Measurements from ENCODE around the gene PTRH1. TPM values are rescaled to one million over a fixed set of nuclear protein-coding genes. Genes with fewer than 3 reads are reported as not detected.

PTRH1 gene, protein sequence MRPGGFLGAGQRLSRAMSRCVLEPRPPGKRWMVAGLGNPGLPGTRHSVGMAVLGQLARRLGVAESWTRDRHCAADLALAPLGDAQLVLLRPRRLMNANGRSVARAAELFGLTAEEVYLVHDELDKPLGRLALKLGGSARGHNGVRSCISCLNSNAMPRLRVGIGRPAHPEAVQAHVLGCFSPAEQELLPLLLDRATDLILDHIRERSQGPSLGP
- 10 to 100 TPM; 16.9 to 38.6 (median 26.3) TPM for total RNA-seq

DNA sequence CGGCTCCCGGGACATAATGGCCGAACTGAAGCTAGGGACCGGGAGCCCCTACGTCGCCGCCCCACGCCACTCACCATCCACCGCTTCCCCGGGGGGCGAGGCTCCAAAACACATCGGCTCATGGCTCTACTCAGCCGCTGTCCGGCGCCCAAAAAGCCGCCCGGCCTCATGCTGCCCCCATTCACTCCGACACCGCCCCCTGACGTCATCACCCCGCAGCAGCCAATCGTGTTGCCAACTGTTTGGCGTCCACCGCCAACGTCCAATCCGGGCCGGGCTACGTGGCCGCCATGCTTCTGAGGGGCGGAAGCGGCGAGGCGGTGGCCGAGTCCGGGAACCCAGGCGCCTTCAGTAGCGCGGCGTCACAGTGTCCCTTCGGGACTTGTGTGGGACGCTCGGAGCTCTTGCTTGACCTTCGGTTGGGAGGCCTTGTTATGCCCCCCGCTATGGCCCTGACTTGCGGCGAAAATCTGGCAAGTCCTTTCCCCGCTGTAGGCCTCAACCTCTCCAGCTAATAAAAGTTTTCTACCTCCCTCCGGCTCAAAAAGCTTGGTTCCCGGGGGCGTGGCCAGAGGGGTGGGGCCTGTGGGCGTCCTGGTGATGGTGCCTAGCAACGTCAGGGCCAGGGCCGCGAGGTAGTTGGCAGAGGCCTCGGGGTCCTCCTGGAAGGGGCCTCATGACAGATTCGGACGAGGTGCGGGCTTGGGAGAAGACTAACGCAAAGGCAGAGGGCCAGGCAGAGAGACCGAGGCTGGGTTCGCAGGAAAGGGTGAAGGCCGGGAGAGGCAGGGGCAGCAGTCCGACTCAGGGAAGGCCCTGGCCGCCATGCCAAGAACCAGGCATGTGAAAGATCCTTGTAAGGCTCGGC, at the start of gene PTRH1, which contains the start of gene TTC16:
PTRH1 (minus strand) TSS at position 194 of the 868 bp plus-strand sequence; CDS start at position 170, 24 bp downstream.
TTC16 (plus strand) TSS at position 610 of the 868 bp plus-strand sequence; CDS start at position 677, 67 bp downstream.
- H3K36me3 ChIP-seq, result no peaks in the 10 kb centered on the region
- intact Hi-C loops (cut with DNase I; ENCODE audit: low total_unique reads), result loop anchor here (1.0 to 2.0 kb wide), 3 partner anchors 15 to 33 kb away; no protein-coding TSS in a partner anchor

DNA sequence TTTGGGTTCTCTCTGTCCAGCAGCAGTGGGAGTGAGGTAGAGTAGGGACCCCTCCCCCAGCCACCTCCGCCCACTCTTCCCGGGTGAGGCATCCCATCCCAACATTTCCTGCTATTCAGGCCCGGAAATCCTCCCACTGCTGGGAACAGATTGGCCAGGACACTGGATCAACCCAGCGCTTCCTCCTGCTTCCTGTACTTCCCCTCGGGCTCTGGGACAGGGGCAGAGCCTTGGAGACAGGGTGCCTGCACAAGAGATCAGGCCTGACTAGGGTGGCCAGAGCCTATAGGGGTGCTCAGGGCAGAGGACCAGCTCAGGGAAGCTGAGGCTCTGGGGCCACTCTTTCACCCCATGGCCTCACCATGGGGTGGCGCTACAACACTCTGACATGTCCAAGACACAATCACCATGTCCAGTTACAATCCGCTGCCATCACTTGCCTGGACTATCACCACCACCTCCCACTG, 48.5 kb upstream of the PTRH1 start:
- ATAC-seq, result peak; percentile 47 to 62
- Histone ChIP-seq H3K9me3 (no peaks in the 10 kb centered on the region), H3K4me1 (peaks cover 6 to 8% of the 10 kb centered on the region in 2 donors), H3K27me3 (no peaks in the 10 kb centered on the region), H3K4me3 (no peak overlapping the region), H3K27ac (peak overlapping the region in 3 of 4 donors; percentile 51 to 81 (median 76)), H3K36me3 (no peaks in the 10 kb centered on the region)
- in situ Hi-C loops (cut with MboI; ENCODE audit: low sequenced_read_pairs in 4 of 4) (no loop called here), intact Hi-C loops (cut with DNase I; ENCODE audit: low total_unique reads) (no loop called here)
- DNase-seq, result no peak
- TF ChIP-seq, protein P1, sequence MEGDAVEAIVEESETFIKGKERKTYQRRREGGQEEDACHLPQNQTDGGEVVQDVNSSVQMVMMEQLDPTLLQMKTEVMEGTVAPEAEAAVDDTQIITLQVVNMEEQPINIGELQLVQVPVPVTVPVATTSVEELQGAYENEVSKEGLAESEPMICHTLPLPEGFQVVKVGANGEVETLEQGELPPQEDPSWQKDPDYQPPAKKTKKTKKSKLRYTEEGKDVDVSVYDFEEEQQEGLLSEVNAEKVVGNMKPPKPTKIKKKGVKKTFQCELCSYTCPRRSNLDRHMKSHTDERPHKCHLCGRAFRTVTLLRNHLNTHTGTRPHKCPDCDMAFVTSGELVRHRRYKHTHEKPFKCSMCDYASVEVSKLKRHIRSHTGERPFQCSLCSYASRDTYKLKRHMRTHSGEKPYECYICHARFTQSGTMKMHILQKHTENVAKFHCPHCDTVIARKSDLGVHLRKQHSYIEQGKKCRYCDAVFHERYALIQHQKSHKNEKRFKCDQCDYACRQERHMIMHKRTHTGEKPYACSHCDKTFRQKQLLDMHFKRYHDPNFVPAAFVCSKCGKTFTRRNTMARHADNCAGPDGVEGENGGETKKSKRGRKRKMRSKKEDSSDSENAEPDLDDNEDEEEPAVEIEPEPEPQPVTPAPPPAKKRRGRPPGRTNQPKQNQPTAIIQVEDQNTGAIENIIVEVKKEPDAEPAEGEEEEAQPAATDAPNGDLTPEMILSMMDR (IDR thresholded peaks at IDR 0.05 in 4 of 5, conservative IDR thresholded peaks at IDR 0.05 in 1 of 5), result peak; percentile 16 to 55 (median 47)
- no peak for TF ChIP-seq POLR2A (IDR thresholded peaks at IDR 0.05)

More for the DNA sequence above, at the start of gene PTRH1, which contains the start of gene TTC16:
- in situ Hi-C loops (cut with MboI; ENCODE audit: low sequenced_read_pairs in 4 of 4), result no loop called here
- peak; percentile 95 to 96 for DNase-seq
- Histone ChIP-seq H3K4me3 (peak within 1 kb of the TSS; percentile 74 to 85 (median 78)), H3K27me3 (no peaks in the 10 kb centered on the region), H3K4me1 (peaks cover 12 to 14% of the 10 kb centered on the region in 2 donors), H3K9me3 (no peaks in the 10 kb centered on the region), H3K27ac (peak within 1 kb of the TSS; percentile 84 to 86 (median 84))
- ATAC-seq, result peak; percentile 94 to 96
- peak; percentile 71 to 78 for TF ChIP-seq POLR2A (IDR thresholded peaks at IDR 0.05)
- TF ChIP-seq, protein P1 (IDR thresholded peaks at IDR 0.05 in 4 of 5, conservative IDR thresholded peaks at IDR 0.05 in 1 of 5), result no peak

DNA sequence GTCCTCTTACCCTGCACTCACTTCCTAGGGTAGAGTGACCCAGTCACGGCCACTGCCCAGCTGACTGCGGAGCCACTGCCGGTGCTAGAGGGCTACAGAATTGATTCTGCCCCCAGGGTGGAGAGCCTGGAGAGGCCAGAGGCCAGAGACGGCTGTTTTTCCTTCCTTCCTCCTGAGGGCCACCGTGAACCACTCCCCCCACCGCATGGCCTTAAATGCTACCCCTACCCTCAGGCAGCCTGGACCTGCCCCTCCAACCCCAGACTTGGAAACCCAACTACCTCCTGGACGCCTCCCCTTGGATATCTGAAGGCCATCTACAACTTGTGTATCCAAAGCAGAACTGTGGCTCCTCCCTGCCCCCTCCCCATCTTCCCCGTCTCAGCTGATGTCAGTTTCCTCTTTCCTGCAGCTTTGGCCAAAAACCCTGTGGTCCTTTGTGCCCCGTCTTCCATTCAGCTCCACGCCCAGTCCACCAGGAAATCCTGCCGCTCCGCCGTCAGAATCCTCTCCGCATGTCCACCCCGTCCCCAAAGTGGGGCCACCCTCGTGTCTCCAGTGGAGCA, 46.7 kb upstream of the PTRH1 start:
- H3K9me3 ChIP-seq, result no peaks in the 10 kb centered on the region
- no peaks in the 10 kb centered on the region for H3K36me3 ChIP-seq
- H3K4me3 ChIP-seq, result peak overlapping the region; percentile 16 to 38 (median 30)
- intact Hi-C loops (cut with DNase I; ENCODE audit: low total_unique reads) (no loop called here), in situ Hi-C loops (cut with MboI; ENCODE audit: low sequenced_read_pairs in 4 of 4) (no loop called here)
- DNase-seq, result peak in 1 of 2 donors; percentile 42
- peaks cover 3 to 5% of the 10 kb centered on the region in 2 donors for H3K4me1 ChIP-seq
- peak overlapping the region; percentile 29 to 81 (median 64) for H3K27ac ChIP-seq
- peaks cover 0 to under 1% (median 0%) of the 10 kb centered on the region in 3 donors for H3K27me3 ChIP-seq
- TF ChIP-seq, protein P1 (IDR thresholded peaks at IDR 0.05 in 4 of 5, conservative IDR thresholded peaks at IDR 0.05 in 1 of 5), result no peak
- no peak for TF ChIP-seq POLR2A (IDR thresholded peaks at IDR 0.05)
- ATAC-seq, result peak; percentile 46 to 66

DNA sequence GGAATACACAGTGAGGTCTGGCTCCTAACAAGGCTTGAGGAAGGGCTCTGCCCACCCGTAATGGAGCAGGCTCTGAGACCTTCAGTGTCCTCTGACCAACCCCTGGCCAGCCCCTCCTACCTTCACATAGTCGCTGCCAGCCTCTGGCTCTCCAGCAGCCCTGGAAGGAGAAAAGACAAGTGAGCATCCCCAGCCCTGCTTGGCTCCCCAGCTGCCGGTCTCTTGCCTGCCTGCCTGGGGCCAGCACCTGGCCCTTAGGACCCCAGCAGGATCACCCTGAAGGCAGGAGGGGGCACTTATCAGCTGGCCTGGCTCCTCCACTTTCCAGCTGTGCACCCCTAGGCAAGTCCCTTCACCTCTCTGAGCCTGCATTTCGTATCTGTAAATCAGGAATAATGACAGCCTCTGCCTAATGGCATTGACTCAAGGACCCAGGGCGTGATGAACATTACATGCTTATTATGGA, 46.1 kb upstream of the PTRH1 start:
- TF ChIP-seq, protein P1 (IDR thresholded peaks at IDR 0.05 in 4 of 5, conservative IDR thresholded peaks at IDR 0.05 in 1 of 5), result no peak
- no peak for TF ChIP-seq POLR2A (IDR thresholded peaks at IDR 0.05)
- Histone ChIP-seq H3K27me3 (peaks cover 0 to 6% (median 0%) of the 10 kb centered on the region in 3 donors), H3K4me3 (peak overlapping the region; percentile 16 to 38 (median 30)), H3K36me3 (no peaks in the 10 kb centered on the region), H3K9me3 (no peaks in the 10 kb centered on the region), H3K27ac (peak overlapping the region; percentile 29 to 81 (median 64)), H3K4me1 (peaks cover 0 to 3% of the 10 kb centered on the region in 2 donors)
- in situ Hi-C loops (cut with MboI; ENCODE audit: low sequenced_read_pairs in 4 of 4), result no loop called here
- intact Hi-C loops (cut with DNase I; ENCODE audit: low total_unique reads), result no loop called here
- no peak for DNase-seq
- ATAC-seq, result peak in 1 of 2 donors; percentile 19
